Measurements from ENCODE around the gene C1orf35.

GRCh38 chr1:228134591-228134990 is 31.5 kb upstream of the C1orf35 start:
- TF ChIP-seq CTCF (IDR thresholded peaks at IDR 0.05) (no peak), POLR2A (IDR thresholded peaks at IDR 0.05) (no peak)
